Left renal pelvis (tissue), 4 donors: Measurements from ENCODE around the gene APLP1. TPM values are rescaled to one million over a fixed set of nuclear protein-coding genes. Genes with fewer than 3 reads are reported as not detected.
"Not testable (repeated sequence)": the region's sequence is repeated elsewhere in the genome, so short reads cannot be mapped to it uniquely, and the experiment has no call there.

ENCODE experiments used
- DNase-seq, 4 donors: peaks; one replicate each; pipeline ENCODE4 v3.0.0-alpha.2; 2013; ENCODE audit warnings: low read depth in 4 of 4, low spot score in 3 of 4
- polyA plus RNA-seq, 4 donors: library from polyadenylated mRNA; unstranded; fragments of 120-200 nt; gene quantifications; one replicate each; pipeline ENCODE4 v1.2.1, GENCODE V29; 2013; ENCODE audit not compliant: insufficient read length in 4 of 4

The APLP1 gene
- polyA plus RNA-seq, 4 donors: 23.6 to 48.5 (median 31.7) TPM

DNA sequence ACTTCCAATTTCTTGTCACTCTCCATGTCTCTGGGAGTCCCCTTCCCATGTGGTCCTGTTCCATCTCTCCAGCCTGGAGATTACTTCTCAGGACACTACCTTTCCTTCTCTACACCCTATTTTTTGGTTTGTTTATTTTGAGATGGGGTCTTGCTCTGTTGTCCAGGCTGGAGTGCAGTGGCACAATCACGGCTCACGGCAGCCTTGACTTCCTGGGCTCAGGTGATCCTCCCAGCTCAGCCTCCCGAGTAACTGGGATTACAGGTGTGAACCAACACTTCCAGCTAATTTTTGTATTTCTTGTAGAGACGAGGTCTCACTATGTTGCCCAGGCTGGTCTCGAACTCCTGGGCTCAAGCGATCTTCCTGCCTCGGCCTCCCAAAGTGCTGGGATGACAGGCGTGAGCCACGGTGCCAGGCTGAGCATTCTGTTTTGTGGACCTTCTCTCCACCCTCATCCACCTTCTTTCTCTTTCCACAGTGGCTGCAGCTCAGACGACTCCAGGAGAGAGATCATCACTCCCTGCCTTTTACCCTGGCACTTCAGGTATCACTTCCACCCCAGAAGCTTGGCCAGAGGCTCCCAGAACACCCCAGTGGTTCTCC is 34.6 kb downstream of the APLP1 start:
- no peak for DNase-seq

DNA sequence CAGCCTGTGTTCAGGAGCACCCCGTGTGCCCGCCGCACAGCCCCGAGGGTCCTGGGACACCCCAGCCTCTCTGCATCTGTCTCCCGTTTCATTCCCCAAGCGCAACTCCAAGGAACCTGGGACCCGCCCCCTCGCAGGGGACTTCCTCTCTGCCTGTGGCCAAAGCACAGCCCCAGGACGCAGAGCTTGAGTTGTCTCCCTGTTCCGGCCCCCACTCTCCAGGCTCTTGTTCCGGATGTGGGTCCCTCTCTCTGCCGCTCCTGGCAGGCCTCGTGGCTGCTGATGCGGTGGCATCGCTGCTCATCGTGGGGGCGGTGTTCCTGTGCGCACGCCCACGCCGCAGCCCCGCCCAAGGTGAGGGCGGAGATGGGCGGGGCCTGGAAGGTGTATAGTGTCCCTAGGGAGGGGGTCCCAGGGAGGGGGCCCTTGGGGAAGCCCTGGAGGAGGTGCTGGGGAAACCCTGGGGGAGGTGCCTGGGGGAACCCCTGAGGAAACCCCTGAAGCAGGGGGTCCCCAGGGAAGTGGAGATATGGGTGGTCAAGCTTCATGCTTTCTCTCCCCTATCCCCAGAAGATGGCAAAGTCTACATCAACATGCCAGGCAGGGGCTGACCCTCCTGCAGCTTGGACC is 35.3 kb downstream of the APLP1 start:
- DNase-seq: no peak

DNA sequence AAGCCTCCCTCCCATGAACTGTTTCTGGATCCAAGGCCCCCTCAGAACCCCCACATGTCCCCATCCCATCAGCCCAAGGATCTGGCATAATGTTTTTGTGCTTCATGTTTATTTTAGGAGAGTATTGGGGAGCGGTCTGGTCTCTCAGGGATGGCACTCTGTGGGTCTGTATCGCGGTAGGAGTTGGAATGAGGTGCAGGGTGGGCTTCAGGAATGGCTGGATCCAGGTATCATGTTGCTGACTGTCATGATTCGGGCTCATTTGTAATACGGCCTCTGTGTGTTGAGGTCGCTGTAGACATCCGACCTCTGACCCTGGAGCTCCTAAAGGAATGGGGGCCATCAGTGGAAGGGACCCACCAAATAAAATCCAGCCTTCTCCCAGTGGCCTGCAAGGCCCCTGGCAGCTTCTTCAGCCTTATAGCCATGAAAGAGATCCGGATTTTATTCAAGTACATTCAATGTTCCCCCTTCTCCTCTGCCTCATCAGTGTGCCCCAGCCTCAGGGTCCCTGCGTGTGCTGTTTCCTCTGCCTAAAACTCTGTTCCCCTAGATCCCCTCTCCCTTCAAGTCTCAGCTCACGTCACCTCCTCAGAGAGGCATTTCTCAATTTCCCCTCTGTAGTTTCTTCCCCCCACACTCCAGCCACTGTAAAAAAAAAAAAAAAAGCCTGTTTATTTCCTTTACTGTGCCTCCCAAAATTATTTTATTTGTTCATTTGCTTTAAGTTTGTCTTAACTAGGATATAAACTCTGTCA is 36.1 kb downstream of the APLP1 start:
- no peak for DNase-seq

DNA sequence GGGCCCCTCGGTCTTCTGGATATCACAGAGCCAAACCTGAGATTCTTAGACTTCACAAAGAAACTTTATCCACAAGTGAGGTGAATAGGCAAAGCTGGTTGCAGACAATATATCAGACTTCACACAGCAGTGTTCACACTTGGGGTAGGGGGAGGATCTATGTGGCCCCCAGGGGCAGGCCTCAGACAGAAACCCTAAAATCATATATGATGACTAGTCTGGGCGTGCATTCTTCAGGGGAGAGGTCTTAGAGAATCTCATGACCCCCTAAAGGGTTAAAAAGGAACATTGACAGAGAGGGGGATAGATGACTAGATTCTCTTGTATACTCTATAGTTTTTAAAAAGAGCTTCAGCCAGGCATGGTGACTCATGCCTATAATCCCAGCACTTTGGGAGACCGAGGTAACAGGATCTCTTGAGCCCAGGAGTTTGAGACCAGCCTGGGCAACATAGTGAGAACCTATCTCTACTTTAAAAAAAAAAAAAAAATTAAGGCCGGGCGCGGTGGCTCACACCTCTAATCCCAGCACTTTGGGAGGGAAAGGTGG is 36.9 kb downstream of the APLP1 start:
- DNase-seq: no peak

DNA sequence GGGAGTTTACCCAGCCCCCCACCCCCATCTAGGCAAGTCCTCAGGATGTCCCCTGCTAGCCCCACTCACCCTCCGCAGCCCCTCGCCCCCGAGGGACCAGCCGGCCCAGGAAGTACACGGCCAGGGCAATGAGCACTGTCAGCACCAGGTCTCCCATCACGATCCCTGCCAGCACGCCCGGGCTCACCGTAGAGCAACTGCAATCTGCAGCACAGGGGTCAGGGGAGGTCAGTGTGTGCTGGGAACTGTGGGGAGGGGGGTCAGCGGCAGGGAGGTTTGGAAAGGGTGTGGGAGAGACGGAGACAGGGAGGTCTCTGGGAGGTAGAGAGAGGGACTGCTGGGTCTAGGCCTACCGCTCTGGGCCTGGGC is 39.0 kb downstream of the APLP1 start:
- DNase-seq: no peak

DNA sequence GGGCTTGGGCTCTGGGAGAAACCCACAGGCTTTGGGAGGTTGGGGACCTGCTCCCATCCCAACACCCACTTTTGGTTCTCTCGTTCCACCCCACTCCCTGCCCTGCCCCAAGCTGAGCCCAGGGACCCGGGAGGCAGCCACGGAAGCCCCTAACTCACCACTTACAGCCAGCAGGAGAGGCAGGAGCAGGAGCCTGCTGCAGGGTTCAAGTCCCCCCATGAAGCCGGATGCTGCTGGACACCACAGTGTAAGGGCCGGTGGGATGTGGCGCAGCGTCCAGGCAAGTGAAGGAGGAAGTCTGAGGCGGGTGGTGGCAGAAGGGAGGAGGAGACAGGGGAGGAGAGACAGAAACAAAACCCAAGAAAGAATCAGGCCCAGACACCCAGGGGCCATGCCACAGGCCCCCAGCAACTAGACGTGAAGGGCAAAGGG is 39.7 kb downstream of the APLP1 start, which contains the start of gene TYROBP:
TSS of gene TYROBP (minus strand) at position 286 of the 432 bp plus-strand sequence. CDS start at position 219, 67 bp downstream.
- no peak for DNase-seq

DNA sequence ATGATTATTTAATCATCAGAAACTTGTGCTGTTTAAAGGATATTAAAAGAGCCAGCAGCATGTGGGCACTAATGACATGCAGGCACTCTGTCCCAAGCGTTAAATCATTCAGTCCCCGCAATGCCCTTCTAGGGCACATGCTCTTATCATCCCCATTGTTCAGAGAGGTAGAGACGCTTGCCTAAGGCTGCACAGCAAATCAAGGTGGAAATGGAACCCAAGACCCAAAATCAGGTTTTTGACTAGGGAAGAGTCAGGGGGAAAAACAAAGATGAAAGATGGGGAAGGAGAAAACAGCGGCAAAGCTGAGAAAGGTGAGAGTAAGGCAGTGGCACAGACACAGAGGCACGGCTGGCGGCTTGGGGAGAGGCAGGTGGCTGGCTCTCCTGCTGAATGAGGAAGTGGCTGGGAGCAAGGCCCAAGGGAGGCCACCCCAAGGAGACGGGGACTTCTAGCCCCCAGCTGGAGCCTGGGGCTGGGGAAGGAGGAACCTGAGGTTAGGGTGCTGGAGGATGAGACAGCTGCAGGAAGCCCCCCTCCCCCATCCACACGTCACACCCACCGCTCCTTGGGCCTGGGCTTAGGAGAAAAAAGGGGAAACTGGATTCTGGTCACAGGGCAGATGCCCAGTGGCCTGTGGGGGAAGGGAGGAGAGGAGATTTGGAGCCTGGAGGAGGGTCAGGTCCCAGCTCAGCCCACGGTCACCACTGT is 40.8 kb downstream of the APLP1 start:
- DNase-seq: no peak

DNA sequence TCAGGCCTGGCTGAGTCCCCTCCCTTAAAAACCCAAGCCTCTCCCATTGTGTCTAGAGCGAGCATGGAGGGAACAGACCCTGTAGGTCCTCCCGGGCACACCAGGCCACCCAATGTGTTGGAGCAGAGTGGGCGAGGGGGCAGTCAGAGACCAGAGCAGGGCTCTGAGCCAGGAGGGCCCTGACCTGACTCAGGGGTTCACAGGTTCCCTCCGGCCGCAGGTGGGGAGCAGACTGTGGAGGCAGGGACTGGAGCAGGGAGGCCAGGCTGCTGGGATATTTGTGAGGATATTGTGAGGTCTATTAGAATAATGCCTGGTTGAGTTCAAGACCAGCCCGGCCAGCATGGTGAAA is 41.3 kb downstream of the APLP1 start:
- DNase-seq: no peak

DNA sequence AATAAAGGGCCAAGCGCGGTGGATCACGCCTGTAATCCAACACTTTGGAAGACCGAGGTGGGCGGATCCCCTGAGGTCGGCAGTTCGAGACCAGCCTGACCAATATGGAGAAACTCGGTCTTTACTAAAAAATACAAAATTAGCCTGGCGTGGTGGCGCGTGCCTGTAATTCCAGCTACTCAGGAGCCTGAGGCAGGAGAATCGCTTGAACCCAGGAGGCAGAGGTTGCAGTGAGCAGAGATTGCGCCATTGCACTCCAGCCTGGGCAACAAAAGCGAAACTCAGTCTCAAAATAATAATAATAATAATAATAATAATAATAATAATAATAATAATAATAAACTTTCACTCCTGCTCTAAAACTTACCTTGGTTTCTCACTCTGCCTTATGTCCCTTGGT is 42.0 kb downstream of the APLP1 start:
- not testable (repeated sequence) for DNase-seq

DNA sequence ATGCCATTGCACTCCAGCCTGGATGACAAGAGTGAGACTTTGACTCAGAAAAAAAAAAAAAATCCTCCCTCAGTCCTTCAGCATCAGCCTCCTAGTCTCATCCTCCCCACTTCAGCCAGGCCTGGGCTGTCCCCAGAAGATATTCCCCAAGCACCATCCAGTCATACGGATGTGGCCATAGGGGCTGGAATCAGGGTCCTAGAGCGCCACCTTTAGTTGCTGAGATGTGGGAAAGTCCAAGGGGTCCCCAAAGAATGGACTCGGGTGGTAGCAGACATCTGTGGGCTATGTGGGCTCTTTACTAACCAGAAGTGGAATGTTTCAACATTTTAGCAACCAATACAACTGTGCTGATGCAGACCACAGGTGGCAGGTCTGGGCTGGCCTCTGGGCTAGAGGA is 42.8 kb downstream of the APLP1 start:
- no peak for DNase-seq

DNA sequence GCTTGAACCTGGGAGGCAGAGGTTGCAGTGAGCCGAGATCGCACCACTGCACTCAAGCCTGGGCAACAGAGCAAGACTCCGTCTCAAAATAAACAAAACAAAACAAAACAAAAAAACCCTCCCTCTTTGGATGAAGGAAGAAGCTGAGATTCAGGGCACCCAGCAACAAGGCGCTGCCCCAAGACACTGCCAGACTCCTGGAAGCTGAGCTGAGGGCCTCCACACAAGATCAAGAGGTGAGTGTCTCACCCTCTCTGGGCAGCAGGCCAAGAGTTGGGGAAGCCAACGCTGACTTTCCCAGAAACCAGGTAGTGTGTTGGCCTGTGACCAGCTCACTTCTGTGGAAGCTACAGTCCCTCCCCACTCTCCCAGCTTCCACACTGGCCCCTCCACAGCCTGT is 43.4 kb downstream of the APLP1 start:
- DNase-seq: no peak

DNA sequence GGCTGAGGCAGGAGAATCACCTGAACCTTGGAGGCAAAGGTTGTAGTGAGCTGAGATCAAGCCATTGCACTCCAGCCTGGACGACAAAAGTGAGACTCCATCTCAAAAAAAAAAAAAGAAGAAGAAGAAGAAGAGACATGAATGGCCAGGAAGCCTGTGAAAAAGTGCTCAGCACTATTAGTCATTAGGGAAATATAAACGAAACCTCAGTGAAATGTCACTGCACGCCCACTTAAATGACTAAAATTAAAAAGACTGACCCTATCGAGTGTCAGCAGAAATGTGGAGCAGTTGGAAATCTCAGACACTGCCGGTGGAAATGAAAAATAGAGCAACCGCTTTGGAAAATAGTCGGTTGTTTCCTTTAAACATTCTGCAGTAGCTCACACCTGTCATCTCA is 45.2 kb downstream of the APLP1 start:
- DNase-seq: no peak

DNA sequence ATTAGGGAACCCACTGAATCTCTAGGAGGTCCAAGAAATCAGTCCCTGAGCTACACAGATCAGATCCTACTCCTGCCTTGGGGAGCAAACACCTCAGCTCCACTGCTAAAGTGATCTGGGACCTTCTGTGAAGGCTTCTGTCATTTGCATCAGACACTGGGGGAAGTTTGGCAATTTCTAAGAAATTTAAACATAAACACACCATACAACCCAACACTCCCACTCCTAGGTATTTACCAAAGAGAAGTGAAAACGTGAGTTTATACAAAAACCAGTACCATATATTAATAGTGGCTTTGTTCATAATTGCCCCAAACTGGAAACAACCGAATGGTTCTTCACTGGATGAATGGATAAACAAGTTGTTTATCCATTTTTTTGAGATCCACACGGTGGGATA is 47.1 kb downstream of the APLP1 start:
- no peak for DNase-seq

DNA sequence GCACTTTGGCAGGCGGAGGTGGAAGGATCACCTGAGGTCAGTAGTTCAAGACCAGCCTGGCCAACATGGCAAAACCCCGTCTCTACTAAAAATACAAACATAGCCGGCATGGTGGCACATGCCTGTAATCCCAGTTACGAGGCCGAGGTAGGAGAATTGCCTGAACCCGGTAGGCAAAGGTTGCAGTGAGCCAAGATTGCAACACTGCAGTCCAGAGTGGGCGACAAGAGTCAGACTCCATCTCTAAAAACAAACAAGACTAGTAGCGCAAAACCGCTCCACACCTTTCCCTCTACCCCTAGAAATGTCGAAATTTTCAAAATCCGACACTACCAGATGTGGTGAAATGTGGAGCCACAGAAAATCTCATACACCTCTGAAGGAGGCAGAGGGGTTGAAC is 50.9 kb downstream of the APLP1 start:
- no peak for DNase-seq

DNA sequence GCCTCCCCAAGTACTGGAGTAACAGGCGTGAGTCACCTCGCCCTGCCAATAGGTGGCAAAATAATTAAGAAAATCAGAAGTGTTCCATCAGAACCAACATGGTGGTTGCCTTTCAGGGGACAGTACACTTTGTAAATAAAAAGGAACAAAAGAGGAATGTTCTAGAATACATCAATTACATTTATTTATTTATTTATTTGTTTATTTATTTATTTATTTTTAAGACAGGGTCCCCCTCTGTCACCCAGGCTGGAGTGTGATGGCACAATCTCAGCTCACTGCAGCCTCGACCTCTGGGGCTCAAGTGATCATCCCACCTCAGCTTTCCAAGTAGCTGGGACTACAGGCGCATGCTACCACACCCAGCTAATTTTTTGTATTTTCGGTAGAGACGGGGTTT is 52.6 kb downstream of the APLP1 start:
- DNase-seq: no peak

DNA sequence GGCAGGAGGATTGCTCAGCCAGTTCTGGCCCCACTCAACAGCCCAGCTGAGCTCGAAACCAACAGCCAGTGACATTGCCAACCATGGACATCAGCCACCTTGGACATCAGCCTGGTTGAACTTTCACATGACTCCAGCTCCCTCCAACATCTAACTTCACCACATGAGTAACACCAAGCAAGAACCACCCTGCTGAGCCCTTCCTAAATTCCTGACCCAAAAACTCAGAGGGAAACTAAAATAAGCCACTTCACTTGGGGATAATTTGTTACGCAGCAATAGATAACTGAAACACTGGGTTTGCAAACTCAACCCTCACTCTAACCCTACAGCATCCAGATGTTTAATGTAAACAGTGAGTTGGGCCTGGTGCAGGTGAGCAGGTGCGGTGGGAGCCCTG is 57.1 kb downstream of the APLP1 start:
- no peak for DNase-seq

DNA sequence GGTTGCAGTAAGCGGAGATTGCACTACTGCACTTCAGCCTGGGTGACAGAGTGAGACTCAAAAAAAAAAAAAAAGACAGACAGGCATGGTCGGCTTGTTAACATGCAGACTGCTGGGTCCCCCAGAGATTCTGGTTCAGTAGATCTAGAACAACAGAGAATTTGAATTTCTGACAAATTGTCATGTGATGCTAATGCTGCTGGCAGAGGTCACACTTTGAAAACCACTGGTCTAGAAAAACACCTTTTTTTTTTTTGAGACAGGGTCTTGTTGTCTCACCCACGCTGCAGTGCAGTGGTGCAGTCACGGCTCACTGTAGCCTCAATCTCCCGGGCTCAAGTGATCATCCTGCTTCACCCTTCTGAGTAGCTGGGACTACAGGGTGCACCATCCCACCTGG is 60.1 kb downstream of the APLP1 start:
- DNase-seq: no peak
